H9 (cell line): ENCODE results near the gene CTSA. TPM values are rescaled to one million over a fixed set of nuclear protein-coding genes. Genes with fewer than 3 reads are reported as not detected.

ENCODE experiments used
- DNase-seq: peaks from one replicate; pipeline ENCODE4 v3.0.0-alpha.2; 2017
- H2AFZ ChIP-seq: one replicate; pipeline ENCODE4 v1.6.1; 2013; ENCODE audit warnings: mild to moderate bottlenecking, low read length, control low read depth, moderate library complexity
- H2AK5ac ChIP-seq: 2 replicates; pipeline ENCODE4 v1.6.1; 2013; ENCODE audit warnings: low read length, control low read depth, mixed read lengths; ENCODE audit not compliant: insufficient read length
- H2BK120ac ChIP-seq: one replicate; pipeline ENCODE4 v1.6.1; 2013; ENCODE audit warnings: low read depth, mild to moderate bottlenecking, low read length, control low read depth, inconsistent platforms; ENCODE audit not compliant: poor library complexity, severe bottlenecking
- H2BK12ac ChIP-seq: 2 replicates; pipeline ENCODE4 v1.6.1; 2013; ENCODE audit warnings: low read length, control low read depth, mixed read lengths, low read depth; ENCODE audit not compliant: insufficient read length
- H2BK15ac ChIP-seq: 2 replicates; pipeline ENCODE4 v1.6.1; 2013; ENCODE audit warnings: low read depth, low read length, control low read depth
- H2BK20ac ChIP-seq: one replicate; pipeline ENCODE4 v1.6.1; 2013; ENCODE audit warnings: low read depth, mild to moderate bottlenecking, low read length, control low read depth, inconsistent platforms; ENCODE audit not compliant: poor library complexity, severe bottlenecking
- H2BK5ac ChIP-seq: 2 replicates; pipeline ENCODE4 v1.6.1; 2013; ENCODE audit warnings: low read length, control low read depth, mixed read lengths; ENCODE audit not compliant: insufficient read length
- H3K14ac ChIP-seq: 2 replicates; pipeline ENCODE4 v1.6.1; 2013; ENCODE audit warnings: low read length, control low read depth; ENCODE audit not compliant: insufficient read depth
- H3K18ac ChIP-seq: 2 replicates; pipeline ENCODE4 v1.6.1; 2013; ENCODE audit warnings: low read depth, mild to moderate bottlenecking, mixed read lengths, low read length, control low read depth; ENCODE audit not compliant: insufficient read length
- H3K23ac ChIP-seq: 2 replicates; pipeline ENCODE4 v1.6.1; 2013; ENCODE audit warnings: low read length, control low read depth, mixed read lengths, low read depth; ENCODE audit not compliant: insufficient read length
- H3K23me2 ChIP-seq: 2 replicates; pipeline ENCODE4 v1.6.1; 2013; ENCODE audit warnings: low read depth, mild to moderate bottlenecking, mixed read lengths, low read length, control low read depth; ENCODE audit not compliant: insufficient read length, poor library complexity, severe bottlenecking
- H3K27ac ChIP-seq: 2 replicates; pipeline ENCODE4 v1.5.1; 2013; ENCODE audit warnings: low read length, control low read depth, mixed read lengths, low read depth; ENCODE audit not compliant: insufficient read length
- H3K27me3 ChIP-seq: 2 replicates; pipeline ENCODE4 v1.6.1; 2013; ENCODE audit warnings: low read length, control low read depth, inconsistent platforms; ENCODE audit not compliant: insufficient read depth
- H3K4ac ChIP-seq: 2 replicates; pipeline ENCODE4 v1.6.1; 2013; ENCODE audit warnings: low read depth, mild to moderate bottlenecking, control low read depth, inconsistent platforms, low read length, moderate library complexity
- H3K4me1 ChIP-seq: 2 replicates; pipeline ENCODE4 v1.6.1; 2013; ENCODE audit warnings: low read length, control low read depth, inconsistent platforms; ENCODE audit not compliant: insufficient read depth
- H3K4me2 ChIP-seq: 2 replicates; pipeline ENCODE4 v1.6.1; 2013; ENCODE audit warnings: low read length, control low read depth, mixed read lengths; ENCODE audit not compliant: insufficient read length, insufficient read depth
- H3K56ac ChIP-seq: 2 replicates; pipeline ENCODE4 v1.6.1; 2013; ENCODE audit warnings: low read depth, mild to moderate bottlenecking, mixed read lengths, low read length, control low read depth; ENCODE audit not compliant: insufficient read length
- H3K79me1 ChIP-seq: 2 replicates; pipeline ENCODE4 v1.6.1; 2013; ENCODE audit warnings: low read depth, mild to moderate bottlenecking, moderate library complexity, low read length, control low read depth, inconsistent platforms; ENCODE audit not compliant: insufficient read depth, poor library complexity, severe bottlenecking
- H3K79me2 ChIP-seq: 2 replicates; pipeline ENCODE4 v1.6.1; 2013; ENCODE audit warnings: low read length, control low read depth, inconsistent platforms; ENCODE audit not compliant: insufficient read depth
- H3K9ac ChIP-seq: 2 replicates; pipeline ENCODE4 v1.6.1; 2013; ENCODE audit warnings: low read length, control low read depth, mixed read lengths; ENCODE audit not compliant: insufficient read length; ENCODE audit errors: extremely low read depth
- H3K9me3 ChIP-seq: one replicate; pipeline ENCODE4 v1.6.1; 2013; ENCODE audit warnings: low read depth, low read length, inconsistent platforms; ENCODE audit not compliant: control insufficient read depth
- H3T11ph ChIP-seq: one replicate; pipeline ENCODE4 v1.6.1; 2013; ENCODE audit warnings: mild to moderate bottlenecking, low read length, control low read depth, inconsistent platforms
- H4K20me1 ChIP-seq: one replicate; pipeline ENCODE4 v1.6.1; 2013; ENCODE audit not compliant: control insufficient read depth, insufficient read length, insufficient read depth
- H4K5ac ChIP-seq: 2 replicates; pipeline ENCODE4 v1.6.1; 2013; ENCODE audit warnings: low read depth, mild to moderate bottlenecking, mixed read lengths, low read length, control low read depth; ENCODE audit not compliant: insufficient read length
- H4K8ac ChIP-seq: replicated peaks from 2 replicates; pipeline ENCODE4 v1.6.1; 2013; ENCODE audit warnings: low read length, control low read depth, mixed read lengths, low read depth; ENCODE audit not compliant: insufficient read length
- H4K91ac ChIP-seq: 2 replicates; pipeline ENCODE4 v1.6.1; 2013; ENCODE audit warnings: low read depth, mild to moderate bottlenecking, moderate library complexity, mixed read lengths, low read length, control low read depth; ENCODE audit not compliant: insufficient read length
- H3K27ac Mint-ChIP-seq, 3 experiments: 2 replicates in 2 of 3; 3 replicates in 1 of 3; pipeline ENCODE4 v1.8.0; 2020 to 2021; ENCODE audit warnings: mixed read lengths in 3 of 3, mild to moderate bottlenecking in 1 of 3, moderate library complexity in 1 of 3
- H3K27me3 Mint-ChIP-seq: 2 replicates; pipeline ENCODE4 v1.8.0; 2021; ENCODE audit warnings: low read depth, mild to moderate bottlenecking, moderate library complexity, mixed read lengths
- H3K36me3 Mint-ChIP-seq, 3 experiments: 2 replicates in 2 of 3; 3 replicates in 1 of 3; pipeline ENCODE4 v1.8.0; 2020 to 2021; ENCODE audit warnings: low read depth in 3 of 3, mixed read lengths in 3 of 3; ENCODE audit not compliant: insufficient read depth in 1 of 3
- H3K4me1 Mint-ChIP-seq, 2 experiments: 2 replicates each; pipeline ENCODE4 v1.8.0; 2020; ENCODE audit warnings: mixed read lengths in 2 of 2
- H3K4me3 Mint-ChIP-seq, 2 experiments: 2 replicates in 1 of 2; 3 replicates in 1 of 2; pipeline ENCODE4 v1.8.0; 2020 to 2021; ENCODE audit warnings: mild to moderate bottlenecking in 2 of 2, mixed read lengths in 2 of 2, moderate library complexity in 1 of 2
- H3K9me3 Mint-ChIP-seq, 2 experiments: 2 replicates in 1 of 2; 3 replicates in 1 of 2; pipeline ENCODE4 v1.8.0; 2020; ENCODE audit warnings: mild to moderate bottlenecking in 2 of 2, mixed read lengths in 2 of 2, moderate library complexity in 1 of 2
- WGBS: extraction: QIAGEN DNeasy Blood & Tissue Kit; methylation state at CpG from one replicate; pipeline ENCODE4 v1.1.7; 2013; ENCODE audit warnings: missing lambda C conversion rate, low lambda C conversion rate, mixed read lengths; ENCODE audit not compliant: insufficient read length; ENCODE audit errors: extremely low coverage; 5-methylcytosine and 5-hydroxymethylcytosine counted together
- total RNA-seq: library from RNA; stranded (reverse); gene quantifications from 2 replicates; pipeline ENCODE4 v1.2.1, GENCODE V29; 2021
- TF ChIP-seq, protein P1 (sequence below): fragments of 200-600 bp; sonication (generic); conservative IDR thresholded peaks from 3 replicates; pipeline ENCODE4 v1.8.0; 2021; ENCODE audit warnings: antibody characterized with exemption, mild to moderate bottlenecking

Gene CTSA
- total RNA-seq, 1 experiment from 2014 or later: 64.4 TPM

- Histone ChIP-seq H3K79me2 (no peaks in the 10 kb centered on the region), H4K5ac (no peak overlapping the region), H4K20me1 (no peaks in the 10 kb centered on the region), H3K79me1 (no peaks in the 10 kb centered on the region), H3K4me1 (no peaks in the 10 kb centered on the region), H2AFZ (no peak overlapping the region), H4K91ac (no peak overlapping the region), H4K8ac (no peak overlapping the region), H2BK15ac (no peak overlapping the region), H2BK120ac (no peak overlapping the region), H3K23ac (no peak overlapping the region), H3K27ac (no peak overlapping the region), H3K4me2 (no peak overlapping the region), H2AK5ac (no peak overlapping the region), H3T11ph (no peak overlapping the region), H3K14ac (no peak overlapping the region), H3K27me3 (no peaks in the 10 kb centered on the region), H3K23me2 (no peaks in the 10 kb centered on the region), H3K4ac (no peak overlapping the region), H3K9me3 (no peaks in the 10 kb centered on the region), H2BK5ac (no peak overlapping the region), H3K56ac (no peak overlapping the region), H3K18ac (no peak overlapping the region), H2BK20ac (no peak overlapping the region), H3K9ac (no peak overlapping the region), H2BK12ac (no peak overlapping the region)
- WGBS: no CpG with 5 or more reads among the region's 12 CpGs
- TF ChIP-seq, protein P1, sequence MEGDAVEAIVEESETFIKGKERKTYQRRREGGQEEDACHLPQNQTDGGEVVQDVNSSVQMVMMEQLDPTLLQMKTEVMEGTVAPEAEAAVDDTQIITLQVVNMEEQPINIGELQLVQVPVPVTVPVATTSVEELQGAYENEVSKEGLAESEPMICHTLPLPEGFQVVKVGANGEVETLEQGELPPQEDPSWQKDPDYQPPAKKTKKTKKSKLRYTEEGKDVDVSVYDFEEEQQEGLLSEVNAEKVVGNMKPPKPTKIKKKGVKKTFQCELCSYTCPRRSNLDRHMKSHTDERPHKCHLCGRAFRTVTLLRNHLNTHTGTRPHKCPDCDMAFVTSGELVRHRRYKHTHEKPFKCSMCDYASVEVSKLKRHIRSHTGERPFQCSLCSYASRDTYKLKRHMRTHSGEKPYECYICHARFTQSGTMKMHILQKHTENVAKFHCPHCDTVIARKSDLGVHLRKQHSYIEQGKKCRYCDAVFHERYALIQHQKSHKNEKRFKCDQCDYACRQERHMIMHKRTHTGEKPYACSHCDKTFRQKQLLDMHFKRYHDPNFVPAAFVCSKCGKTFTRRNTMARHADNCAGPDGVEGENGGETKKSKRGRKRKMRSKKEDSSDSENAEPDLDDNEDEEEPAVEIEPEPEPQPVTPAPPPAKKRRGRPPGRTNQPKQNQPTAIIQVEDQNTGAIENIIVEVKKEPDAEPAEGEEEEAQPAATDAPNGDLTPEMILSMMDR: no peak
- H3K27me3 Mint-ChIP-seq: peaks cover 6% of the 10 kb centered on the region
- no peak for DNase-seq
- no peak overlapping the region for H3K27ac Mint-ChIP-seq
- H3K4me3 Mint-ChIP-seq: no peak overlapping the region
- no peaks in the 10 kb centered on the region for H3K9me3 Mint-ChIP-seq
- H3K36me3 Mint-ChIP-seq: no peaks in the 10 kb centered on the region
- H3K4me1 Mint-ChIP-seq: peaks cover 7 to 13% of the 10 kb centered on the region in 2 experiments; a peak in 3 of 4 replicates
Observed at GRCh38 chr20:45918779-45919537, 27.8 kb downstream of the CTSA start.
